Ishikawa (cell line): Measurements from ENCODE around the gene RAD51B.

Source experiments
- CEBPB ChIP-seq: IDR thresholded peaks from 2 replicates; pipeline ENCODE4 v1.6.1; 2012
- CREB1 ChIP-seq: IDR thresholded peaks from 2 replicates; pipeline ENCODE4 v1.6.1; 2012; ENCODE audit warnings: low read depth
- EGR1 ChIP-seq: IDR thresholded peaks from 2 replicates; pipeline ENCODE4 v1.6.1; 2012
- EP300 ChIP-seq: IDR thresholded peaks from 2 replicates; pipeline ENCODE4 v1.6.1; 2012; ENCODE audit warnings: borderline replicate concordance
- FOXM1 ChIP-seq: IDR thresholded peaks from 2 replicates; pipeline ENCODE4 v1.6.1; 2012; ENCODE audit warnings: low read depth, borderline replicate concordance
- MAX ChIP-seq: IDR thresholded peaks from 2 replicates; pipeline ENCODE4 v1.6.1; 2012
- NFIC ChIP-seq: IDR thresholded peaks from 2 replicates; pipeline ENCODE4 v1.6.1; 2012
- RAD21 ChIP-seq: IDR thresholded peaks from 2 replicates; pipeline ENCODE4 v1.6.1; 2012; ENCODE audit warnings: low read depth
- REST ChIP-seq: IDR thresholded peaks from 2 replicates; pipeline ENCODE4 v1.6.1; 2012; ENCODE audit warnings: low read depth, mild to moderate bottlenecking
- TAF1 ChIP-seq: IDR thresholded peaks from 2 replicates; pipeline ENCODE4 v1.6.1; 2012; ENCODE audit warnings: low read depth, mild to moderate bottlenecking
- TCF12 ChIP-seq: IDR thresholded peaks from 2 replicates; pipeline ENCODE4 v1.6.1; 2012; ENCODE audit warnings: low read depth
- TEAD4 ChIP-seq: IDR thresholded peaks from 2 replicates; pipeline ENCODE4 v1.6.1; 2012
- YY1 ChIP-seq: IDR thresholded peaks from 2 replicates; pipeline ENCODE4 v1.6.1; 2012; ENCODE audit warnings: low read depth
- ZBTB7A ChIP-seq: IDR thresholded peaks from 2 replicates; pipeline ENCODE4 v1.6.1; 2012; ENCODE audit warnings: low read depth
- TF ChIP-seq, protein P1 (sequence below): IDR thresholded peaks from 2 replicates; pipeline ENCODE4 v1.6.1; 2012

The RAD51B gene

GRCh38 chr14:68417009-68417650, 597.6 kb downstream of the RAD51B start:
- TF ChIP-seq TCF12: peak; percentile 44; the same call in 1 of the 2 replicates
- TF ChIP-seq, protein P1, sequence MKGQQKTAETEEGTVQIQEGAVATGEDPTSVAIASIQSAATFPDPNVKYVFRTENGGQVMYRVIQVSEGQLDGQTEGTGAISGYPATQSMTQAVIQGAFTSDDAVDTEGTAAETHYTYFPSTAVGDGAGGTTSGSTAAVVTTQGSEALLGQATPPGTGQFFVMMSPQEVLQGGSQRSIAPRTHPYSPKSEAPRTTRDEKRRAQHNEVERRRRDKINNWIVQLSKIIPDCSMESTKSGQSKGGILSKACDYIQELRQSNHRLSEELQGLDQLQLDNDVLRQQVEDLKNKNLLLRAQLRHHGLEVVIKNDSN: no peak
- TF ChIP-seq NFIC: peak; percentile 73
- TF ChIP-seq MAX: no peak; the same call in 1 of the 2 replicates
- TF ChIP-seq TEAD4: no peak
- TF ChIP-seq CEBPB: peak; percentile 79

DNA sequence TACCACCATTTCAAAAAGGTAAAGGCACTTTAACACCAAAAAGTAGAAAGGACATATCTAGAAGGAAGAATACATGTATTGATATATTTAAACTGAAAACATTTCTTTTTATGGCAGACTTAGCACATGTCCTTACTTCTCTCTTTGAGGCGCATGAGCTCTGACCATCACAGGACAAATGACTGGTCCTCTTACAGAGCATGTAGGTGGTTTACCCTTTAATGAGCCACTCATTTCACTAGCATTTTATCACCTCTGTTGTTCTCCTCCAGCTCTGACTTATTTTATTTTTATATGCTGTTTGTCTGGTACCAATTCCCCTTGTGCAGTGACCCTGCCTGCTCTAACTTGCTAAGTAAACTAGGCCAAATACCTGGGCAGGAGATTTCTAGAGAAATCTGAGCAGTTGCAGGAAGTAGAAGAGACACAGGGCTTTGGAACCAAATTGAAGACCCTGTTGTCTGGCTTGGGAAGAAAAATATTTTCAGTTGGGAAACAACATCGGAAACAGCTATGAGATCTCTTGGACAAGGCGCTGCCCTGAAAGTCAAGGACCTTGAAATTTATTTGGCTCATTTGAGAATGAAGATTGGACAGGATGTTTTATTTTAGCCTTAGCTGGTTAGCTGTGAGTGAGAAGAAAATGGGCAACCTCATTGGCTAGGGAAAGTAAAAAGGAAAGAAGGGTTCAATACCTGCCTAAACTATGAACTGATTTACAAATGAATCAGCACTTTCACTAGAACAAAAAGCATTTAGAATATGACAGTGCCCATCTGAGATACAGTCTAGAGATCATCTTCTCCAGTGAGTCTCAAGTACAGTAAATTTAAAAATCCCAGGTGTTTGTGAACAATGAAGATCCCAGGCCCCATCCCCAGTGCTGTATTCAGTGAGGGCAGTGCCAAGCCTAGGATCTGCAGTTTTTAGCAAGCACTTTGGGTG, 598.9 kb downstream of the RAD51B start:
- TF ChIP-seq TCF12 (no peak), TAF1 (no peak), CEBPB (no peak), YY1 (no peak), FOXM1 (no peak), CREB1 (no peak), MAX (no peak), EP300 (no peak), NFIC (no peak), TEAD4 (no peak), RAD21 (no peak), ZBTB7A (no peak), EGR1 (no peak)
- TF ChIP-seq, protein P1: no peak

DNA sequence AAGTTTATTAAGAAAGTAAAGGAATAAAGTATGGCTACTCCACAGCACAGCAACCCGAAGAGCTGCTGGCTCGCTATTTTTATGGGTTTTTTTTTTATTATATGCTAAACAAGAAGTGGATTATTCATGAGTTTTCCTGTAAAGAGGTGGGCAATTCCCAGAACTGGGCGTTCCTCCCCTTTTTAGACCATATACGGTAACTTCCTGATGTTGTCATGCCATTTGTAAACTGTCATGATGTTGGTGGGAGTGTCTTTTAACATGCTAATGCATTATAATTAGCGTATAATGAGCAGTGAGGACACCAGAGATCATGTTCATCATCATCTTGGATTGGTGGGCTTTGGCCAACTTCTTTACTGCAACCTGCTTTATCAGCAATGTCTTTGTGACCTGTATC, 600.8 kb downstream of the RAD51B start:
- no peak for TF ChIP-seq TCF12
- TF ChIP-seq ZBTB7A: no peak
- TF ChIP-seq TAF1: no peak
- no peak for TF ChIP-seq YY1
- no peak for TF ChIP-seq EGR1
- TF ChIP-seq, protein P1: no peak
- TF ChIP-seq FOXM1: no peak
- TF ChIP-seq CREB1: no peak
- TF ChIP-seq RAD21: no peak
- TF ChIP-seq NFIC: no peak
- TF ChIP-seq REST: no peak
- TF ChIP-seq TEAD4: no peak
- no peak for TF ChIP-seq CEBPB

- TF ChIP-seq RAD21: no peak
- TF ChIP-seq TAF1: no peak
- TF ChIP-seq TEAD4: no peak
- no peak for TF ChIP-seq YY1
- no peak for TF ChIP-seq EGR1
- no peak for TF ChIP-seq MAX
- TF ChIP-seq EP300: no peak
- TF ChIP-seq CREB1: no peak
- no peak for TF ChIP-seq FOXM1
- no peak for TF ChIP-seq REST
- TF ChIP-seq, protein P1: no peak
- TF ChIP-seq ZBTB7A: no peak
- TF ChIP-seq TCF12: no peak
- no peak for TF ChIP-seq NFIC
- no peak for TF ChIP-seq CEBPB
These were observed 601.5 kb downstream of the RAD51B start for GRCh38 chr14:68421116-68421515.
